GM21529 (cell line): ENCODE results near the gene KANSL1.

Source experiments
- ATAC-seq: cut with Tn5 transposase; IDR thresholded peaks from one replicate; pipeline ENCODE4 v1.9.1; 2021; ENCODE audit not compliant: unreplicated experiment

KANSL1 gene

DNA sequence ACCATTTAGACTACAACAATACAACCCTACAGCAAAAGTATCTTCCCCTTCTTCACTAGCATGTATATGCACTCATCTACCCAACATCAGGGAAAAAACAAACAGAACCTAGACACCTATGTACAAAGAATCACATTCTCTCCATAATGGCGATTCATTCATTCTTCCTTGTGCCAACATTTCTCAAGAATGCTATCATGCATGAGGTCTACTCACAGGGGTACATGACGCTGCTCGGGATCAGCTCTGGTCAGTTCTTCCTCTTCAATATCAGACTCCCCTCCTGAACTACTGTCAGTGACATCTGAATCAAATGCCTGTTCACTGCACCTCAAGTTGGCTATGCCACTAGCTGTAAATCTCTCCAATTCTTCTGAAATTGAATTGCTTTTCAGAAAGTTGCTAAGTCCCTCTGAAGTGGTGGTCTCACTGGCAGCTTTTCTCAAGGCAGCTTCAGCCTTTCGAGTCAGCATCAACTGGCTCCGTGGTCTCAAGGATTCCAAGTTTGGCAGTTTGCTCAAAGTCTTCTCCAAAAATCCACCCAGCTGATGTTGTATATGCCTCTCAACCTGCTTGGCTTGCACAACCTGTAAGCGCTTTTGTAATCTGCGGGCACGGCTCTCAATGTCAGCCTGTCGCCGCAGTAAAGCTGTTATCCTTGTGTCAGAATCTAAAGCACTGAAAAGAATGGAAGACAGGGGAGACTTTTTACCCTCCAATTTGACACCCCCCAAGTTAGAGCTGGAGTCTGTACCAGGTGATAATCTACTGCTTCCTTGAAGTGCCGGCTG, 22.4 kb downstream of the KANSL1 start:
- ATAC-seq, result no peak

GRCh38 chr17:46169913-46170638, 23.2 kb downstream of the KANSL1 start:
- no peak for ATAC-seq

GRCh38 chr17:46167826-46168569, 25.2 kb downstream of the KANSL1 start:
- no peak for ATAC-seq

DNA sequence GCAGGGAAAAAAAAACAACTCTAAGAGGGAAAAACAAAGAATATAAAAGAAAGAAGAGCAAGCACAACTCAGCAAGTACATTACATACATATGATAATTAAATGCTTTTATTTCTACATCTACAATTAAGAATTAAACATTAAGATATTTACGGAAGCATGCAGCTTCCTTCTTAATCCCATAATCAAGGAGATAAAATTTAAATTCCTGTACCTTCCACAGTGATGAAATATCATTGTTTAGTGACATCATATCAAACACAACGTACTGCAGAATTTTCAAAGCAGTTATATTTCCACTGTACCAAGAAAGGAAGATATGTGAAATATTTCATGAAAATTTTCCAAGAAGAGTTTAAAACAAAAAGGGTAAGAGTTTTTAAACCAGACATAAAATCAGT, 26.0 kb downstream of the KANSL1 start:
- ATAC-seq, result no peak

- ATAC-seq, result no peak
These were observed 26.5 kb downstream of the KANSL1 start for GRCh38 chr17:46166692-46167249.

- ATAC-seq, result no peak
These were observed 29.2 kb downstream of the KANSL1 start for GRCh38 chr17:46163929-46164594.

DNA sequence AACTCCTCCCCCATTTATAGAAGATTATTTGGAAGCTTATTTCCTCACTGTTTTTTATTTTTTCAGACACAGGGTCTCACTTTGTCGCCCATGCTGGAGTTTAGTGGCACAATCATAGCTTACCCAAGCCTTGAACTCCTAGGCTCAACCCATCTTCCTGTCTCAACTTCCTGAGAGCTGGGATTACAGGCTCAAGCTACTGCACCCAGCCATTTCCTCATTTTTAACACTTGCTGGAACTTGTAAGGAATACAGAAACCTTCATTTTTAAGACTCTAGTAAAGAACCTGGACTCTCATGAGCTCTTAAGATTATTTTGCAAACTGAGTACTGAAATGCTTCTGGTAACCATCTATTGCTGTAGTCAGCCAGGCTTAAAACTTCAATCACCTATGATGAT, 29.9 kb downstream of the KANSL1 start:
- no peak for ATAC-seq

GRCh38 chr17:46162866-46163265, 30.4 kb downstream of the KANSL1 start:
- no peak for ATAC-seq

- ATAC-seq, result no peak
These were observed 33.1 kb downstream of the KANSL1 start for GRCh38 chr17:46160169-46160568.

- ATAC-seq, result no peak
These were observed 33.5 kb downstream of the KANSL1 start for GRCh38 chr17:46159686-46160085.

DNA sequence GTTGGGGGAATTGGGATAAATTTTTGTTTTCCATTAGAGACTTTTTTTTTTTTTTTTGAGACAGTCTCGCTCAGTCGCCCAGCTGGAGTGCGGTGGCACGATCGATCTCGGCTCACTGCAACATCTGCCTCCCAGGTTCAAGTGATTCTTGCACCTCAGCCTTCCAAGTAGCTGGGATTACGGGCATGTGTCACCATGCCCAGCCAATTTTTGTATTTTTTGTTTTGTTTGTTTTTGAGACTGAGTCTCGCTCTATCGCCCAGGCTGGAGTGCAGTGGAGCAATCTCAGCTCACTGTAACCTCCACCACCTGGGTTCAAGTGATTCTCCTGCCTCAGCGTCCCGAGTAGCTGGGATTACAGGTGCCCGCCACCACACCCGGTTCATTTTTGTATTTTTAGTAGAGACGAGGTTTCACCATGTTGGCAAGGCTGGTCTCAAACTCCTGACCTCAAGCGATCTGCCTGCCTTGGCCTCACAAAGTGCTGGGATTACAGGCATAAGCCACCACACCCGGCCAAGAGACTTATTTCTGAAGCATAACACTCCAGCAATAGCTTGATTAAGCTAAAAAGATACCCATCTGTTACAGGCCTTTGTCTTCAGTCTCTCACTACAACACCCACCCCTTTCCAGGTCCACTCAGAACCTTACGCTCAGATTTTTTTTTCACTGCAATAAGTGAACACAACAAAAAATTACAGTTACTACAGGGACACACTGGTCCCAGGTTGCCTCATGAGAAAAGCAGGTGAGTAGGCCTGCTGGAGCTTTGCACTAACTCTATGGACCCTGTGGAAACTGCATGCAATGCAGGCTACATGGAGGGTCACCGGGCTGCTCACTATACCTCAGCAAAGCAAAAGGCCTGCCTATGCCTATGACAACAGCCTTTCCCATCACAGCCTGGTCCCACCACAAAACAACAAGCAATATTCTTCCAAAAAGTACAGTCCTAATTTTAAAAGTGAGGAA, 34.6 kb downstream of the KANSL1 start:
- no peak for ATAC-seq

- no peak for ATAC-seq
These were observed 35.7 kb downstream of the KANSL1 start for GRCh38 chr17:46157443-46158062.

GRCh38 chr17:46154151-46154816, 38.9 kb downstream of the KANSL1 start:
- no peak for ATAC-seq

- no peak for ATAC-seq
These were observed 40.8 kb downstream of the KANSL1 start for GRCh38 chr17:46152423-46152822.

GRCh38 chr17:46151762-46152161, 41.5 kb downstream of the KANSL1 start:
- no peak for ATAC-seq

DNA sequence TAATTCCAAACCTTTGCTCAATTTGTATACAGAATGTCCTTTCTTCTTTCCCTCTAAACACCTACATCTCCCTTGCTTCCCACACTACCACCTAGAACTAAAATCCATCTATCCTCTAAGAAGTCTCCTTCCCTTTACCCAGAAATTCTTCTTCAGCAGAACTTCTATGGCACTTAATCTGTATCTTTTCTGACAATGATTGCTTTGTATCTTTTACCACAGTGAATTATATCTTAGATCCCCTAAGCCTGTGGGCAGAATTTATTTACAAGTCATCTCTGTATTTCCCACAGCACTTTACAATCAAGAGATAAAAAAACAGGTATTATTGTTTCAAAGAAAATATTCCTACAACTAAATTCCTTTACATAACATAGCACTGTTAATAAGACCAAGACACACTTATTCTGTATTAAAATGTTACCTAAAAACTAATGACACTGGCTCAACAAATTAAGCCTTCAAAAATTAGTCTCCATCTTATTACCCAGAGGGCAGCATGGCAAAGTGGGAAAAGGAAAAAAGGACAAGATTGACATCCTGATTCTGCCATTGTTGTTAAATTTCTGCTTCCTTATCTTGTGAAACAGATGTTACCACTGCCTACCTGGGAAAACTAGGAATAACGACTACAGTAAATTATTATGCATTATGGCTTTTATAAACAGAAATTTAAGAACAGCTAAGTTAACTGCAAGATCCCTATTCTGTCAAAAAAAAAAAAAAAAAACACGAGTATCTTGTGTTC, 42.8 kb downstream of the KANSL1 start:
- no peak for ATAC-seq

GRCh38 chr17:46148247-46148646, 45.0 kb downstream of the KANSL1 start:
- ATAC-seq, result no peak

- no peak for ATAC-seq
These were observed 45.9 kb downstream of the KANSL1 start for GRCh38 chr17:46147296-46147695.
